GM12878 (cell line): ENCODE measurements around the gene RARB. TPM values are rescaled to one million over a fixed set of nuclear protein-coding genes. Genes with fewer than 3 reads are reported as not detected.

Source experiments
- ATAC-seq: fragments of 200-7000 bp; cut with Tn5 transposase; 3 replicates; pipeline ENCODE4 v1.9.1; 2020; ENCODE audit warnings: mild to moderate bottlenecking, moderate library complexity
- BruUV-seq: library from RNA; stranded (reverse); fragments of 400-500 nt; replicated peaks from 2 replicates; lab custom pipeline; 2021; lab: Mats Ljungman, UMichigan
- CTCF ChIA-PET: fragments of 300-600 bp; sonication (Branson Sonifier 250); formaldehyde crosslinking; extraction: SDS; loops from one replicate; lab custom pipeline; 2021; ENCODE audit warnings: inconsistent platforms; lab: Yijun Ruan, JAX
- POLR2A ChIA-PET: fragments of 350-600 bp; formaldehyde crosslinking; extraction: SDS; loops from one replicate; lab custom pipeline; 2021; ENCODE audit warnings: inconsistent platforms; lab: Charles Lee
- RAD21 ChIA-PET: fragments of 300-600 bp; sonication (Branson Sonifier 250); formaldehyde crosslinking; loops from one replicate; lab custom pipeline; 2023; ENCODE audit warnings: antibody characterized with exemption; ENCODE audit not compliant: unreplicated experiment; lab: Charles Lee
- SMC1A ChIA-PET: fragments of 300-600 bp; sonication (Branson Sonifier 250); formaldehyde crosslinking; loops from one replicate; lab custom pipeline; 2023; ENCODE audit not compliant: unreplicated experiment, uncharacterized antibody; lab: Charles Lee
- DNase-seq: peaks from one replicate; pipeline ENCODE4 v3.0.0-alpha.2; 2011; ENCODE audit warnings: low read depth, low spot score
- FAIRE-seq: peaks from 3 replicates; lab custom pipeline; 2011; peaks lifted over from hg19 to GRCh38; lab: Jason Lieb, UNC
- H2AFZ ChIP-seq: 2 replicates; pipeline ENCODE4 v1.6.0; 2011; ENCODE audit warnings: low read depth, low read length, control low read depth; ENCODE audit not compliant: control insufficient read depth
- H3K27ac ChIP-seq: 2 replicates; pipeline ENCODE4 v1.5.1; 2011; ENCODE audit warnings: control low read depth; ENCODE audit not compliant: control insufficient read depth, insufficient read depth
- H3K27me3 ChIP-seq, 2 experiments: replicated peaks in 1 of 2; 2 replicates each; pipeline versions ENCODE4 v1.6.0 to v1.6.1; 2011; ENCODE audit warnings: low read length in 1 of 2; ENCODE audit not compliant: control insufficient read depth in 2 of 2, insufficient read depth in 2 of 2
- H3K36me3 ChIP-seq, 2 experiments: 2 replicates each; pipeline ENCODE4 v1.5.1; 2011; ENCODE audit warnings: low read length in 1 of 2; ENCODE audit not compliant: control insufficient read depth in 2 of 2, insufficient read depth in 2 of 2
- H3K4me1 ChIP-seq: 2 replicates; pipeline ENCODE4 v1.6.1; 2011; ENCODE audit warnings: mild to moderate bottlenecking, low read length, moderate library complexity, mixed read lengths; ENCODE audit not compliant: control insufficient read depth, insufficient read depth
- H3K4me2 ChIP-seq: 2 replicates; pipeline ENCODE4 v1.6.0; 2011; ENCODE audit warnings: control low read depth; ENCODE audit not compliant: control insufficient read depth, insufficient read depth
- H3K4me3 ChIP-seq: fragments of 200-600 bp; sonication (generic); 2 replicates; pipeline ENCODE4 v1.5.1; 2016
- H3K79me2 ChIP-seq: 2 replicates; pipeline ENCODE4 v1.6.0; 2011; ENCODE audit warnings: low read length; ENCODE audit not compliant: control insufficient read depth, insufficient read depth
- H3K9ac ChIP-seq: 2 replicates; pipeline ENCODE4 v1.8.0; 2011; ENCODE audit warnings: low read length, control low read depth, mixed read lengths; ENCODE audit not compliant: control insufficient read depth, insufficient read depth
- H3K9me3 ChIP-seq: replicated peaks from 3 replicates; pipeline ENCODE4 v1.5.1; 2011; ENCODE audit warnings: mild to moderate bottlenecking, low read length; ENCODE audit not compliant: control insufficient read depth, insufficient read depth
- H4K20me1 ChIP-seq: 2 replicates; pipeline ENCODE4 v1.6.0; 2011; ENCODE audit not compliant: control insufficient read depth, insufficient read depth
- ASH2L ChIP-seq: fragments of 300-600, 200-600 bp; sonication (generic); IDR thresholded peaks from 2 replicates; pipeline ENCODE4 v1.6.1; 2017; ENCODE audit warnings: low read depth, mild to moderate bottlenecking, borderline replicate concordance
- BCL3 ChIP-seq: IDR thresholded peaks from 2 replicates; pipeline ENCODE4 v1.6.1; 2011; ENCODE audit warnings: borderline replicate concordance, low read depth, mild to moderate bottlenecking, moderate library complexity, low read length; ENCODE audit not compliant: insufficient read depth, poor library complexity, severe bottlenecking
- CHD4 ChIP-seq: fragments of 200-600 bp; sonication (generic); IDR thresholded peaks from 2 replicates; pipeline ENCODE4 v1.6.1; 2016; ENCODE audit warnings: mild to moderate bottlenecking
- EP300 ChIP-seq, 2 experiments: fragments of 150-350 bp in 1 of 2; IDR thresholded peaks; 2 replicates each; pipeline ENCODE4 v1.6.1; 2011 to 2012; ENCODE audit warnings: low read depth in 2 of 2, low read length in 2 of 2, borderline replicate concordance in 1 of 2, improper control_type of control experiment in 1 of 2, inconsistent platforms in 1 of 2; ENCODE audit not compliant: control insufficient read depth in 1 of 2
- EZH2 ChIP-seq: IDR thresholded peaks from 2 replicates; pipeline ENCODE4 v1.6.1; 2012; ENCODE audit warnings: low read depth, mild to moderate bottlenecking, control low read depth, inconsistent platforms, low read length, borderline replicate concordance; ENCODE audit not compliant: control insufficient read depth
- MTA3 ChIP-seq: IDR thresholded peaks from 2 replicates; pipeline ENCODE4 v1.6.1; 2012; ENCODE audit warnings: low read length, inconsistent platforms, borderline replicate concordance
- MYB ChIP-seq: fragments of 150-350 bp; IDR thresholded peaks from 2 replicates; pipeline ENCODE4 v1.6.1; 2014; ENCODE audit warnings: mild to moderate bottlenecking, low read depth, low read length, borderline replicate concordance
- PKNOX1 ChIP-seq: fragments of 450-650 bp; IDR thresholded peaks from 2 replicates; pipeline ENCODE4 v1.6.1; 2016; ENCODE audit warnings: mild to moderate bottlenecking
- SMAD1 ChIP-seq: fragments of 450-650 bp; IDR thresholded peaks from 2 replicates; pipeline ENCODE4 v1.6.1; 2018; ENCODE audit warnings: mild to moderate bottlenecking, low read depth; ENCODE audit not compliant: partially characterized antibody
- USF1 ChIP-seq: IDR thresholded peaks from 2 replicates; pipeline ENCODE4 v1.6.1; 2011; ENCODE audit warnings: borderline replicate concordance, low read depth, mild to moderate bottlenecking, moderate library complexity, mixed read lengths, low read length; ENCODE audit not compliant: insufficient read depth; ENCODE audit errors: extremely low read length
- ZNF217 ChIP-seq: fragments of 450-650 bp; IDR thresholded peaks from 2 replicates; pipeline ENCODE4 v1.6.1; 2017; ENCODE audit warnings: antibody characterized with exemption, mild to moderate bottlenecking
- WGBS: methylation state at CpG from one replicate; pipeline ENCODE4 v1.1.6; 2016; ENCODE audit warnings: low lambda C conversion rate; ENCODE audit not compliant: insufficient replicate concordance, insufficient coverage; ENCODE audit errors: missing lambda C conversion rate; 5-methylcytosine and 5-hydroxymethylcytosine counted together
- in situ Hi-C: fragments of 300-500 bp; cut with MboI; formaldehyde crosslinking; loops from 9 replicates; pipeline ENCODE4 v1.14.3; 2018; ENCODE audit warnings: mixed read lengths
- intact Hi-C: fragments of 100-400 bp; cut with micrococcal nuclease; formaldehyde crosslinking; loops from one replicate; pipeline ENCODE4 v1.14.2; 2022; ENCODE audit not compliant: unreplicated experiment
- polyA plus RNA-seq, 11 experiments: library from polyadenylated mRNA; depleted of rRNA in 4 of 11; unstranded in 6 of 11; stranded (reverse) in 5 of 11; fragments of >200 nt; fragmentation: Nextera tagmentation in 4 of 11; fragmentation: Illumina TruSeq in 1 of 11; extraction: Ambion mirVana in 4 of 11; extraction: Trizol in 1 of 11; gene quantifications; 1 replicate in 1 of 11; 2 replicates in 10 of 11; pipeline versions ENCODE4 v1.2.1 to v1.2.3, GENCODE V29; 2011 to 2016; ENCODE audit warnings: inconsistent platforms in 2 of 11, missing spikeins in 2 of 11, low read depth in 1 of 11
- total RNA-seq, 4 experiments: library from RNA; depleted of rRNA in 3 of 4; stranded (reverse); fragments of >200 nt in 3 of 4; fragmentation: Illumina TruSeq in 1 of 4; extraction: Trizol in 1 of 4; gene quantifications; 2 replicates each; pipeline versions ENCODE4 v1.2.1 to v1.2.3, GENCODE V29; 2013 to 2021

The RARB gene
- total and polyA plus RNA-seq, 10 of the 15 experiments (the other 5 are each of a cell fraction or from before 2014, with no cell fraction given), result 0.05 to 0.06 TPM; not detected in 8

- no TSS peak for BruUV-seq
- CTCF ChIA-PET, result no interaction called here
- ATAC-seq, result no peak
- Histone ChIP-seq H3K4me3 (no peak overlapping the region), H3K9ac (no peak overlapping the region), H3K27me3 (no peaks in the 10 kb centered on the region), H3K4me1 (peaks cover 4% of the 10 kb centered on the region; the same call in 1 of the 2 replicates), H3K79me2 (no peaks in the 10 kb centered on the region), H3K36me3 (no peaks in the 10 kb centered on the region), H2AFZ (no peak overlapping the region), H3K9me3 (no peaks in the 10 kb centered on the region), H3K4me2 (no peak overlapping the region), H4K20me1 (no peaks in the 10 kb centered on the region), H3K27ac (no peak overlapping the region)
- RAD21 ChIA-PET, result no interaction called here
- TF ChIP-seq SMAD1 (no peak), MTA3 (no peak), USF1 (no peak), CHD4 (no peak), MYB (no peak)
- WGBS, result 61% methylated on average over 3 of the region's 3 CpGs
- POLR2A ChIA-PET, result no interaction called here
- no peak for FAIRE-seq
- intact Hi-C loops (no loop called here), in situ Hi-C loops (no loop called here)
- no peak for DNase-seq
- SMC1A ChIA-PET, result no interaction called here
Observed at GRCh38 chr3:25461946-25462345, 33.9 kb downstream of the RARB start.

- peaks cover 4% of the 10 kb centered on the region; the same call in 1 of the 2 replicates for H3K4me1 ChIP-seq
- in situ Hi-C loops (no loop called here), intact Hi-C loops (no loop called here)
- H3K9me3 ChIP-seq, result no peaks in the 10 kb centered on the region
- POLR2A ChIA-PET, result no interaction called here
- 7% methylated on average over 1 of the region's 1 CpG for WGBS
- SMC1A ChIA-PET, result no interaction called here
- ATAC-seq, result no peak
- FAIRE-seq, result no peak
- CTCF ChIA-PET, result no interaction called here
- no peak overlapping the region for H3K4me2 ChIP-seq
- no peak overlapping the region for H3K4me3 ChIP-seq
- no peaks in the 10 kb centered on the region for H3K79me2 ChIP-seq
- no peak overlapping the region for H2AFZ ChIP-seq
- no peaks in the 10 kb centered on the region for H4K20me1 ChIP-seq
- no peaks in the 10 kb centered on the region for H3K36me3 ChIP-seq
- no peak overlapping the region for H3K27ac ChIP-seq
- BruUV-seq, result no TSS peak
- no peaks in the 10 kb centered on the region for H3K27me3 ChIP-seq
- RAD21 ChIA-PET, result no interaction called here
- H3K9ac ChIP-seq, result no peak overlapping the region
- no peak for DNase-seq
- TF ChIP-seq PKNOX1 (no peak), EP300 (IDR thresholded peaks at IDR 0.05; ENCODE audit: borderline replicate concordance in 1 of 2, control insufficient read depth in 1 of 2, low read depth in 2 of 2, low read length in 2 of 2) (no peak), BCL3 (no peak), ZNF217 (no peak), ASH2L (no peak), EZH2 (no peak)
Observed at GRCh38 chr3:25462495-25462894, 34.4 kb downstream of the RARB start.
